Caki2 (cell line): ENCODE results near the gene HIVEP1. TPM values are rescaled to one million over a fixed set of nuclear protein-coding genes. Genes with fewer than 3 reads are reported as not detected.
A peak's percentile ranks its signal among the peaks of the same experiment; 100 is the strongest.

Source experiments
- DNase-seq: peaks from one replicate; pipeline ENCODE4 v3.0.0-alpha.2; 2015; ENCODE audit warnings: low read depth
- in situ Hi-C: cut with HindIII; loops from 2 replicates; pipeline ENCODE4 v1.10.0; 2016; ENCODE audit warnings: low sequenced_read_pairs, low pct_unique_long_range_greater_than_20kb, mixed read lengths
- total RNA-seq: library from RNA; depleted of rRNA; stranded (reverse); fragments of >200 nt; shearing (Covaris generic); gene quantifications from 2 replicates; pipeline ENCODE4 v1.2.3, GENCODE V29; 2014; ENCODE audit warnings: low replicate concordance

The HIVEP1 gene
- total RNA-seq, 1 experiment from 2014 or later = 2.2 TPM

- in situ Hi-C loops = no loop called here
- DNase-seq = no peak
These were observed 28.8 kb upstream of the HIVEP1 start for GRCh38 chr6:11983306-11983705.

GRCh38 chr6:11987386-11987785 lies 24.7 kb upstream of the HIVEP1 start:
- in situ Hi-C loops = no loop called here
- no peak for DNase-seq

GRCh38 chr6:11989386-11989785 lies 22.7 kb upstream of the HIVEP1 start:
- DNase-seq = no peak
- in situ Hi-C loops = no loop called here

- in situ Hi-C loops = no loop called here
- DNase-seq = no peak
These were observed 20.0 kb upstream of the HIVEP1 start for GRCh38 chr6:11992086-11992485.

- no peak for DNase-seq
- in situ Hi-C loops = no loop called here
These were observed 17.1 kb upstream of the HIVEP1 start for GRCh38 chr6:11994875-11995461.

GRCh38 chr6:11996751-11997150 lies 15.4 kb upstream of the HIVEP1 start:
- in situ Hi-C loops = no loop called here
- DNase-seq = no peak

- no peak for DNase-seq
- in situ Hi-C loops = no loop called here
These were observed 12.9 kb upstream of the HIVEP1 start for GRCh38 chr6:11999246-11999645.

- DNase-seq = no peak
- in situ Hi-C loops = loop anchor here (25.0 kb wide), 1 partner anchor 313 kb away; no protein-coding TSS in a partner anchor
These were observed 11.9 kb upstream of the HIVEP1 start for GRCh38 chr6:12000174-12000573.

GRCh38 chr6:12001004-12001705 lies 11.0 kb upstream of the HIVEP1 start:
- in situ Hi-C loops = loop anchor here (25.0 kb wide), 1 partner anchor 314 kb away; no protein-coding TSS in a partner anchor
- no peak for DNase-seq

GRCh38 chr6:12001706-12002435 lies 10.2 kb upstream of the HIVEP1 start:
- in situ Hi-C loops = loop anchor here (25.0 kb wide), 1 partner anchor 315 kb away; no protein-coding TSS in a partner anchor
- no peak for DNase-seq

GRCh38 chr6:12007473-12007872 lies 4.6 kb upstream of the HIVEP1 start:
- in situ Hi-C loops = loop anchor here (25.0 kb wide), 1 partner anchor 320 kb away; no protein-coding TSS in a partner anchor
- no peak for DNase-seq

GRCh38 chr6:12007887-12008286 lies 4.2 kb upstream of the HIVEP1 start:
- DNase-seq = no peak
- in situ Hi-C loops = loop anchor here (25.0 kb wide), 1 partner anchor 321 kb away; no protein-coding TSS in a partner anchor

- in situ Hi-C loops = loop anchor here (25.0 kb wide), 1 partner anchor 321 kb away; no protein-coding TSS in a partner anchor
These were observed 3.5 kb upstream of the HIVEP1 start for GRCh38 chr6:12008366-12009179.

GRCh38 chr6:12009180-12009685 lies 2.9 kb upstream of the HIVEP1 start:
- in situ Hi-C loops = loop anchor here (25.0 kb wide), 1 partner anchor 322 kb away; no protein-coding TSS in a partner anchor
- DNase-seq = no peak

More at GRCh38 chr6:12008366-12009179, 3.5 kb upstream of the HIVEP1 start:
- peak; percentile 88 for DNase-seq

GRCh38 chr6:12009876-12010634 lies 2.1 kb upstream of the HIVEP1 start:
- DNase-seq = peak; percentile 12
- in situ Hi-C loops = loop anchor here (25.0 kb wide), 1 partner anchor 323 kb away; no protein-coding TSS in a partner anchor

GRCh38 chr6:12010635-12011275 lies 1.4 kb upstream of the HIVEP1 start:
- DNase-seq = no peak
- in situ Hi-C loops = loop anchor here (25.0 kb wide), 1 partner anchor 323 kb away; no protein-coding TSS in a partner anchor
